ENCODE measurements around the gene NPAS3. TPM values are rescaled to one million over a fixed set of nuclear protein-coding genes. Genes with fewer than 3 reads are reported as not detected.

Gene NPAS3
- total and polyA plus RNA-seq, 5 donors from 2014 or later: not detected

DNA sequence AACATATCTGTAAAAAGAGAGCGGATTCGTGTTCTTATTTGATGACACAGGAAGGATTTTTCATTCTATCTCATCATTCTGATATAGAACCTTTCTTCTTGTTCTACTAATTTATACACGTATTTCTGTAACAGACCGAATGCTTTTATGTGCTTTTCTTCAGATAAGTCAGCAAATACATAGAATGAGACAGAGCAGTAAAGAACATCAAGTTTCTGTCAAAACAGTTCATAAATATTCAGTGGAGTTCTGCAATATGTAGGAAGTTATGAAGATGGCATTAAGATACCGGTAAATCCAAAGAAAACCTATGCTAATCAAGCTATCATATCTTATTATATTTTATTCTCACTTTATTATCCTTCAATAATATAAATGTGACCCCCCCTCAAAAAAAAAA, 731.6 kb downstream of the NPAS3 start:
- Mint-ChIP-seq H3K4me1 (no peaks in the 10 kb centered on the region), H3K36me3 (no peaks in the 10 kb centered on the region), H3K4me3 (no peak overlapping the region), H3K9me3 (peaks cover 0 to 3% (median 3%) of the 10 kb centered on the region in 7 donors), H3K27ac (no peak overlapping the region), H3K27me3 (no peaks in the 10 kb centered on the region)
- no peaks in the 10 kb centered on the region for H3K36me3 ChIP-seq (ENCODE audit: control insufficient read depth, insufficient read depth, low read length)
- no peak overlapping the region for H3K4me3 ChIP-seq (ENCODE audit: low read depth, low read length)
- no peaks in the 10 kb centered on the region for H3K4me1 ChIP-seq (ENCODE audit: control insufficient read depth, insufficient read depth, low read length, poor library complexity, severe bottlenecking)
- no peaks in the 10 kb centered on the region for H3K27me3 ChIP-seq (ENCODE audit: control insufficient read depth, insufficient read depth, low read length)
- no peak for DNase-seq
- no peak for ATAC-seq (ENCODE audit: low read depth in 2 of 2)
- H3K9me3 ChIP-seq (ENCODE audit: control insufficient read depth in 2 of 2, low read length in 2 of 2): no peaks in the 10 kb centered on the region
- H3K27ac ChIP-seq (ENCODE audit: insufficient read depth, low read length, poor library complexity, severe bottlenecking): no peak overlapping the region

- DNase-seq: no peak
- no peaks in the 10 kb centered on the region for H3K4me1 Mint-ChIP-seq
- Histone ChIP-seq H3K27ac (ENCODE audit: insufficient read depth, low read length, poor library complexity, severe bottlenecking) (no peak overlapping the region), H3K36me3 (ENCODE audit: control insufficient read depth, insufficient read depth, low read length) (no peaks in the 10 kb centered on the region), H3K27me3 (ENCODE audit: control insufficient read depth, insufficient read depth, low read length) (no peaks in the 10 kb centered on the region), H3K4me1 (ENCODE audit: control insufficient read depth, insufficient read depth, low read length, poor library complexity, severe bottlenecking) (no peaks in the 10 kb centered on the region), H3K9me3 (ENCODE audit: control insufficient read depth in 2 of 2, low read length in 2 of 2) (no peaks in the 10 kb centered on the region), H3K4me3 (ENCODE audit: low read depth, low read length) (no peak overlapping the region)
- H3K4me3 Mint-ChIP-seq: no peak overlapping the region
- no peak for ATAC-seq (ENCODE audit: low read depth in 2 of 2)
- no peaks in the 10 kb centered on the region for H3K27me3 Mint-ChIP-seq
- H3K36me3 Mint-ChIP-seq: no peaks in the 10 kb centered on the region
- H3K27ac Mint-ChIP-seq: no peak overlapping the region
- H3K9me3 Mint-ChIP-seq: peaks cover 0 to 3% (median 2%) of the 10 kb centered on the region in 7 donors
Observed at GRCh38 chr14:33671556-33671955, 732.9 kb downstream of the NPAS3 start.

DNA sequence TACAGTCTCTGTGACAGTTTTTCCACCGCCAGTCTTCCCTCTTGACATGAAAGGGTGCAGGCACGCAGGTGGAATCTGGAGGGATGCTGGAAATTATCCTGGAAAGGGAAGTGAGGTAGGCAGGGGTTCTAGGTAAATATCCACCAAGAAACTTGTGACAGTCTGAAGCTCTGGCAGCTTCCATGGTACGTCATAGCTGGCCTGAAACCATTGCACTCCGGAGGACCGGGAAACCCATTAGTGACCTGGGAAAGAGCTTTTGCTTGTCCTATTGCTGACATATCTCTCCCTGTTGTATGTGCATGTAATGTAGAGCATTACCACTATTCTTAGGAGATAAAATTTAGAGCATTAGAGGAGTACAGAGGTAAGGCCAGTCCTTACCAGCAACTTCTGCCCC, 736.2 kb downstream of the NPAS3 start:
- Histone ChIP-seq H3K36me3 (ENCODE audit: control insufficient read depth, insufficient read depth, low read length) (no peaks in the 10 kb centered on the region), H3K9me3 (ENCODE audit: control insufficient read depth in 2 of 2, low read length in 2 of 2) (no peaks in the 10 kb centered on the region), H3K4me1 (ENCODE audit: control insufficient read depth, insufficient read depth, low read length, poor library complexity, severe bottlenecking) (no peaks in the 10 kb centered on the region), H3K27me3 (ENCODE audit: control insufficient read depth, insufficient read depth, low read length) (no peaks in the 10 kb centered on the region), H3K4me3 (ENCODE audit: low read depth, low read length) (no peak overlapping the region), H3K27ac (ENCODE audit: insufficient read depth, low read length, poor library complexity, severe bottlenecking) (no peak overlapping the region)
- H3K27me3 Mint-ChIP-seq: no peaks in the 10 kb centered on the region
- no peak overlapping the region for H3K4me3 Mint-ChIP-seq
- H3K36me3 Mint-ChIP-seq: no peaks in the 10 kb centered on the region
- H3K27ac Mint-ChIP-seq: no peak overlapping the region
- DNase-seq (no peak), ATAC-seq (ENCODE audit: low read depth in 2 of 2) (no peak)
- H3K9me3 Mint-ChIP-seq: peaks cover 0 to 3% (median 0%) of the 10 kb centered on the region in 7 donors
- no peaks in the 10 kb centered on the region for H3K4me1 Mint-ChIP-seq

- Mint-ChIP-seq H3K4me3 (no peak overlapping the region), H3K9me3 (peaks cover 0 to 3% (median 0%) of the 10 kb centered on the region in 7 donors), H3K36me3 (no peaks in the 10 kb centered on the region), H3K4me1 (no peaks in the 10 kb centered on the region), H3K27me3 (no peaks in the 10 kb centered on the region), H3K27ac (no peak overlapping the region)
- Histone ChIP-seq H3K9me3 (ENCODE audit: control insufficient read depth in 2 of 2, low read length in 2 of 2) (no peaks in the 10 kb centered on the region), H3K4me1 (ENCODE audit: control insufficient read depth, insufficient read depth, low read length, poor library complexity, severe bottlenecking) (no peaks in the 10 kb centered on the region), H3K4me3 (ENCODE audit: low read depth, low read length) (no peak overlapping the region), H3K27ac (ENCODE audit: insufficient read depth, low read length, poor library complexity, severe bottlenecking) (no peak overlapping the region), H3K27me3 (ENCODE audit: control insufficient read depth, insufficient read depth, low read length) (no peaks in the 10 kb centered on the region), H3K36me3 (ENCODE audit: control insufficient read depth, insufficient read depth, low read length) (no peaks in the 10 kb centered on the region)
- ATAC-seq (ENCODE audit: low read depth in 2 of 2): no peak
- no peak for DNase-seq
Observed at GRCh38 chr14:33675415-33676130, 736.9 kb downstream of the NPAS3 start.

- Mint-ChIP-seq H3K36me3 (no peaks in the 10 kb centered on the region), H3K4me3 (no peak overlapping the region)
- ATAC-seq (ENCODE audit: low read depth in 2 of 2): no peak
Observed at GRCh38 chr14:33676135-33676566, 737.5 kb downstream of the NPAS3 start.

GRCh38 chr14:33676891-33677290, 738.2 kb downstream of the NPAS3 start:
- Histone ChIP-seq H3K9me3 (ENCODE audit: control insufficient read depth in 2 of 2, low read length in 2 of 2) (no peaks in the 10 kb centered on the region), H3K36me3 (ENCODE audit: control insufficient read depth, insufficient read depth, low read length) (no peaks in the 10 kb centered on the region), H3K27ac (ENCODE audit: insufficient read depth, low read length, poor library complexity, severe bottlenecking) (no peak overlapping the region), H3K4me1 (ENCODE audit: control insufficient read depth, insufficient read depth, low read length, poor library complexity, severe bottlenecking) (no peaks in the 10 kb centered on the region), H3K27me3 (ENCODE audit: control insufficient read depth, insufficient read depth, low read length) (no peaks in the 10 kb centered on the region), H3K4me3 (ENCODE audit: low read depth, low read length) (no peak overlapping the region)
- Mint-ChIP-seq H3K36me3 (no peaks in the 10 kb centered on the region), H3K4me1 (no peaks in the 10 kb centered on the region), H3K4me3 (no peak overlapping the region), H3K9me3 (peaks cover 0 to 3% (median 0%) of the 10 kb centered on the region in 7 donors), H3K27me3 (no peaks in the 10 kb centered on the region), H3K27ac (no peak overlapping the region)
- no peak for DNase-seq
- no peak for ATAC-seq (ENCODE audit: low read depth in 2 of 2)

More at GRCh38 chr14:33676135-33676566, 737.5 kb downstream of the NPAS3 start:
- Histone ChIP-seq H3K4me3 (ENCODE audit: low read depth, low read length) (no peak overlapping the region), H3K27me3 (ENCODE audit: control insufficient read depth, insufficient read depth, low read length) (no peaks in the 10 kb centered on the region), H3K4me1 (ENCODE audit: control insufficient read depth, insufficient read depth, low read length, poor library complexity, severe bottlenecking) (no peaks in the 10 kb centered on the region), H3K36me3 (ENCODE audit: control insufficient read depth, insufficient read depth, low read length) (no peaks in the 10 kb centered on the region), H3K27ac (ENCODE audit: insufficient read depth, low read length, poor library complexity, severe bottlenecking) (no peak overlapping the region), H3K9me3 (ENCODE audit: control insufficient read depth in 2 of 2, low read length in 2 of 2) (no peaks in the 10 kb centered on the region)
- Mint-ChIP-seq H3K4me1 (no peaks in the 10 kb centered on the region), H3K27ac (no peak overlapping the region), H3K27me3 (no peaks in the 10 kb centered on the region), H3K9me3 (peaks cover 0 to 3% (median 0%) of the 10 kb centered on the region in 7 donors)
- no peak for DNase-seq

DNA sequence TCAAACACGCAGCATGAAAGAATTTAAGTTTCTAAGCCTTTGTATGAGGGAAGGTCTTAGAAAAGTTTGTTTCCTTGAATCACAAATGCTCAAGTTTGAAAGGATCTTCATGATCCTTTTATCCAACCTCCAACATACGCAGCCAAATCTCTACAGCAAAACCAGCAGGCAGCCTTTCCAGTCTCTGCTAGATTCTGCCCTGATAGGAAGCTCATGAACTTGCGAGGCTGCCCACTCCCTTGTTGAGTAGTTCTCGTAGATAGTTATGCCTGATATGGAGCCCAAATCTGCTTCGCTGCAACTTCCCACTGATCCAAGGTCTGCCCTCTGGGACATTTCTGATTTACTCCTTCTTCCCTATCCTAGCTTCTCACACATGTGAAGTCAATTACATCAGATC, 739.3 kb downstream of the NPAS3 start:
- H3K27ac ChIP-seq (ENCODE audit: insufficient read depth, low read length, poor library complexity, severe bottlenecking): no peak overlapping the region
- Mint-ChIP-seq H3K4me3 (no peak overlapping the region), H3K9me3 (no peaks in the 10 kb centered on the region), H3K27me3 (no peaks in the 10 kb centered on the region), H3K27ac (no peak overlapping the region), H3K36me3 (no peaks in the 10 kb centered on the region), H3K4me1 (no peaks in the 10 kb centered on the region)
- no peaks in the 10 kb centered on the region for H3K36me3 ChIP-seq (ENCODE audit: control insufficient read depth, insufficient read depth, low read length)
- H3K4me3 ChIP-seq (ENCODE audit: low read depth, low read length): no peak overlapping the region
- DNase-seq: no peak
- H3K9me3 ChIP-seq (ENCODE audit: control insufficient read depth in 2 of 2, low read length in 2 of 2): no peaks in the 10 kb centered on the region
- ATAC-seq (ENCODE audit: low read depth in 2 of 2): no peak
- H3K27me3 ChIP-seq (ENCODE audit: control insufficient read depth, insufficient read depth, low read length): no peaks in the 10 kb centered on the region
- H3K4me1 ChIP-seq (ENCODE audit: control insufficient read depth, insufficient read depth, low read length, poor library complexity, severe bottlenecking): no peaks in the 10 kb centered on the region

GRCh38 chr14:33679025-33679424, 740.3 kb downstream of the NPAS3 start:
- no peaks in the 10 kb centered on the region for H3K9me3 Mint-ChIP-seq
- H3K4me3 Mint-ChIP-seq: no peak overlapping the region
- DNase-seq: no peak
- Histone ChIP-seq H3K4me3 (ENCODE audit: low read depth, low read length) (no peak overlapping the region), H3K4me1 (ENCODE audit: control insufficient read depth, insufficient read depth, low read length, poor library complexity, severe bottlenecking) (no peaks in the 10 kb centered on the region), H3K27me3 (ENCODE audit: control insufficient read depth, insufficient read depth, low read length) (no peaks in the 10 kb centered on the region), H3K9me3 (ENCODE audit: control insufficient read depth in 2 of 2, low read length in 2 of 2) (no peaks in the 10 kb centered on the region), H3K27ac (ENCODE audit: insufficient read depth, low read length, poor library complexity, severe bottlenecking) (no peak overlapping the region), H3K36me3 (ENCODE audit: control insufficient read depth, insufficient read depth, low read length) (no peaks in the 10 kb centered on the region)
- H3K4me1 Mint-ChIP-seq: no peaks in the 10 kb centered on the region
- no peak for ATAC-seq (ENCODE audit: low read depth in 2 of 2)
- no peaks in the 10 kb centered on the region for H3K36me3 Mint-ChIP-seq
- no peaks in the 10 kb centered on the region for H3K27me3 Mint-ChIP-seq
- H3K27ac Mint-ChIP-seq: no peak overlapping the region

Measured in CD4-positive, CD25-positive, alpha-beta regulatory T cell (primary cell).